Measurements from ENCODE around the gene FANCM. TPM values are rescaled to one million over a fixed set of nuclear protein-coding genes. Genes with fewer than 3 reads are reported as not detected.

The FANCM gene
- total RNA-seq, 1 experiment from 2014 or later: 5.9 TPM

GRCh38 chr14:45242706-45243105 is 107.0 kb downstream of the FANCM start:
- DNase-seq (ENCODE audit: low spot score): no peak

- no peak for DNase-seq (ENCODE audit: low spot score)
Observed at GRCh38 chr14:45246151-45246550, 110.4 kb downstream of the FANCM start.

- DNase-seq (ENCODE audit: low spot score): no peak
Observed at GRCh38 chr14:45246691-45247090, 111.0 kb downstream of the FANCM start.

- no peak for DNase-seq (ENCODE audit: low spot score)
Observed at GRCh38 chr14:45247427-45247826, 111.7 kb downstream of the FANCM start.

- DNase-seq (ENCODE audit: low spot score): peak; percentile 92
Observed at GRCh38 chr14:45249856-45250575, 114.3 kb downstream of the FANCM start.

Other genes starting within 250 kb of the FANCM start
- gene KLHL28, start 174.0 kb upstream of the FANCM start, total RNA-seq (2014; rRNA removed; shearing (Covaris generic)): 2.6 and 4.5 TPM in 2 replicates
- gene TOGARAM1, start 173.7 kb upstream of the FANCM start, total RNA-seq (2014; rRNA removed; shearing (Covaris generic)): 8.2 and 12.3 TPM in 2 replicates
- gene PRPF39, start 51.8 kb upstream of the FANCM start, total RNA-seq (2014; rRNA removed; shearing (Covaris generic)): 11.5 and 13.7 TPM in 2 replicates
- gene FKBP3, start 1.4 kb upstream of the FANCM start, total RNA-seq (2014; rRNA removed; shearing (Covaris generic)): 48.5 and 65.8 TPM in 2 replicates
- 7.3 and 15.8 TPM in 2 replicates for gene MIS18BP1, start 117.3 kb downstream of the FANCM start, total RNA-seq (2014; rRNA removed; shearing (Covaris generic))